HG02623 (cell line): ENCODE data around the gene C15orf39.
"Not testable (repeated sequence)": the region's sequence is repeated elsewhere in the genome, so short reads cannot be mapped to it uniquely, and the experiment has no call there.

ENCODE experiments used
- ATAC-seq: cut with Tn5 transposase; IDR thresholded peaks from one replicate; pipeline ENCODE4 v1.9.1; 2021; ENCODE audit warnings: moderate library complexity; ENCODE audit not compliant: unreplicated experiment

The C15orf39 gene

DNA sequence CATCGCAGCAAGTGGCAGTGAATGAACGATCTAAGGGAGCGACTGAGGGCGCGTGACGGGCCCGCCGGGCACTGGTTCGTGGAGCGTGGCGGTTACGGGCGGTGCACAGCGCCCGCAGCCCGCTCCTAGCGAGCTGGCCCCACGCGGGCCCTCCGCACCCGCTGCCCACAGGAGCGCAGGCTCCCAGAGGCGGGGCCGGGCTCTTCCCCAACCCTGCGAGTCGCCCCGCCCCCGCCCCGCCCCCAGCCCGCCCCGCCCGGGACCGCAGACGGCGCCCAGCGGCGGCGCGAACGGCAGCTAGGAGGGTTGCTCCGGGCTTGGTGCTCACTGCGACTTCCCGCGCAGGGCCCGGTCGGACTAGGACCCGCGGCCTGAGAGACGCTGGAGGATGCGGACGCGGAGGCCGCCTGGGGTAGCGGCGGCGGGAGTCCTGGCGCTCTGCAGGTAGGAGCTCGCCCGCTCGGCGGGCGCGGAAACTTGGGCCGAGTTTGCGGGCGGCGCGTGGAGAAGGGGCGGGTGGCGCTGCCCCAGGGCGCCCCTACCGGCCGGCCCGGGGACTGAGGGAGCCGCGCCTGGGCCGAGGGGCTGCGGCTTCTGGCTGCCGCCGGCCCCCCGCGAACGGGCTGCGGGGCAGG is at the start of gene C15orf39:
C15orf39 (plus strand) TSS at position 267 of the 635 bp plus-strand sequence. CDS start 4,167 bp downstream, outside the sequence.
- peak; percentile 40 for ATAC-seq

DNA sequence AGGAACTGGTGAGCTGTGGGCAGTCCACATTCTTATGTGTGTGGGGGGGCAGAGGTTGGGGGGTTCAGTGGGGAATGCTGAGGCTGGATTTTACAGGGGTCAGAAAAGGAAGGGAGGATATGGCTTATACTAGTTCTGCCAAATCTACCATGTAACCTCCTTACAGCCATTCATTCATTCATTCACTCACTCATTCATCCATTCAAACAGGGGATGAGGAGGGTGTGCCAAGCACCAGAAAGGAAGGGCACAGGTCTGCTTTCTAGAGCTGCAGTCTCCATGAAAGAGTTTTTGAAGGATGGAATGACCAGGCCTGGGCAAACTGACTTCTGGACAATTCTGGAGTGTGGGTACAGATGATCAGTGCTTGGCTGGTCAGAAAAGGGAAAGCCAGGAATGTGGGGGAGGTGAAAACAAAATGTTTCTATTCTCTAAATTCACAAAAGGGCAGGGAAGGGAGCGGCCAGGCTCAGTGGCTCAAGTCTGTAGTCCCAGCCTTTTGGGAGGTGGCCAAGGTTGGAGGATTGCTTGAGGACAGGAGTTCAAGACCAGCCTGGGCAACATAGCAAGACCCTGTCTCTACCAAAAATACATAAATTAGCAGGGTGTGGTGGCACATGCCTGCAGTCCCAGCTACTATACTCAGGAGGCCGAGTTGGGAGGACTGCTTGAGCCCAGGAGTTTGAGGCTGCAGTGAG is 49.2 kb upstream of the C15orf39 start:
- ATAC-seq, result no peak

DNA sequence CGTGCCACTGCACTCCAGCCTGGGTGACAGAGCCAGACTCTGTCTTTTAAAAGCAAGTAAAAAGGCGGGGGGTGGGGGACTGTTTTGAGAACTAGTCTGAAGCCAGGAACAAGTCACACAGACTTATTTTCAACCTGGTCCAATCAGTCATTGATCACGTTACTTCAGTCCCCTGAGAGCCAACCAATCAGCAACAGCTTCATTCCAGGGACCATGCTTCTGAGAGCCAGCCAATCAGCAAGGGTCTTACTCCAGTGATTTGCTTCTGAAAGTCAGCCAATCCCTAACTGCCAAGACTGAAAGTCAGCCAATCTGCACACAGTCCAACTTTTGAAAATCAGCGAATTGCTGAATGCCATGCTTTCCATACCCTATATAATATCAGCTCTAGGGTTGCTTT is 48.6 kb upstream of the C15orf39 start:
- no peak for ATAC-seq

DNA sequence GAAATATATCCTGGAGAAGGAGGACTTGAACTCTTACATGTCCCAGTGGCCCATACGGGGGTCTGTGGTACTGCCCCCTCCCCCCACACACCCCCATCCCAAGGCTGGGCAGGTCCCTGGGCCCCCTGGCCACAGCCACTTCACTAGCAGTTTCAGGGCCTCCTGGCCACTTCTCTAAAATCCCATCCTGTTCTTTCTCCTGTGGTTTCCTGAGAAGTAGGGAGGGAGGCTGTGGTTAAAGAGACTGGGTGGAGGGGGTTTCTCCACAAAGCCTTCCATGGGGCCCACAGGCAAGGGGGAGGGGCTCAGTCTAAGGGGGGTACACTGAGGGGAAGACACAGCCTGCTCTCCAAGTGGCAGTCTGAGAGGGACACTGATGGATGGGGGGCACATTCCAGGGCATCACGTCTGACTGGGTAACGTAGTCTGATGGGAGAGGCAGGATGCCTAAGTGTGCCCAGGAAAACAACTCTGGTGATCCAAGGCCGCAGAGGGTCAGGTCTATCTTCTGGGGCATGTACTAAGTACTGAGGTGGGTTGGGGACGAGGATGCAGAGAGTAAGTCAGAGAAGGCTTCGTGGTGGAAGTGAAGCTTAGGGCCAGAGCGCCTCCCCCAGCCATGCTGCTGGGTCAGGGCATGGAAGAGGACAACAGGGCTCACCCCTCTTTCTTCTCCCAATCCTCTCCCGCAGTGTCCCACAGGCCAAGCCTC is 48.0 kb upstream of the C15orf39 start:
- no peak for ATAC-seq

DNA sequence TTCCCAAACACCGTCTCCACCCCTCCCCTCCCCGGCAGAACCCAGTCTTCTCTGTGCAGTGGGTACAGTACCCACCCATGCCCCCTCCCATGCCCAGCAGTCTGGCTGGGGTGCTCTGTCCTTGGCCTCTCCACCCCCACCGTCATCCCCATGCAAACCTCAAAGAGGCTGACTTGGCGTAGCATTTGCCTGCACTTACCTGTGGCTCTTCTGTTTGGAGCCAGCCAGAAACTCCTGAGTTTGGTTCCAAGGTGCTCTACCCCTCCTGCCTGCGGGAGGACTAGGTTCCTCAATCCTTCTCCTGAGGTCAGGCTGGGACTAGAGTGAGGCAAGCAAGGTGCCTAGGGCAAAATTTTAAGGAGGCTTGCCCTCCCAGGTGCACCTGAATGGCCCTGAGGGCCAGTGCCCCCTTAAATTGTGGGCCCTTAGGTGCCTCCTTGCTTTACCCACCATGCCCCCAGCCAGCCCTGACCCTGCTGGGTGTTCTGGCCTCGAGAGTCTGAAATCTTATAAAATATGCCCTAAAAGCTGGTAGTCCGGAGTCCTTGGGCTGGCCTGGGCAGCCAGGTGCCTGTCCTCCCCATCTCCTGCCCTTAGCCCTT is 47.1 kb upstream of the C15orf39 start:
- ATAC-seq, result no peak

DNA sequence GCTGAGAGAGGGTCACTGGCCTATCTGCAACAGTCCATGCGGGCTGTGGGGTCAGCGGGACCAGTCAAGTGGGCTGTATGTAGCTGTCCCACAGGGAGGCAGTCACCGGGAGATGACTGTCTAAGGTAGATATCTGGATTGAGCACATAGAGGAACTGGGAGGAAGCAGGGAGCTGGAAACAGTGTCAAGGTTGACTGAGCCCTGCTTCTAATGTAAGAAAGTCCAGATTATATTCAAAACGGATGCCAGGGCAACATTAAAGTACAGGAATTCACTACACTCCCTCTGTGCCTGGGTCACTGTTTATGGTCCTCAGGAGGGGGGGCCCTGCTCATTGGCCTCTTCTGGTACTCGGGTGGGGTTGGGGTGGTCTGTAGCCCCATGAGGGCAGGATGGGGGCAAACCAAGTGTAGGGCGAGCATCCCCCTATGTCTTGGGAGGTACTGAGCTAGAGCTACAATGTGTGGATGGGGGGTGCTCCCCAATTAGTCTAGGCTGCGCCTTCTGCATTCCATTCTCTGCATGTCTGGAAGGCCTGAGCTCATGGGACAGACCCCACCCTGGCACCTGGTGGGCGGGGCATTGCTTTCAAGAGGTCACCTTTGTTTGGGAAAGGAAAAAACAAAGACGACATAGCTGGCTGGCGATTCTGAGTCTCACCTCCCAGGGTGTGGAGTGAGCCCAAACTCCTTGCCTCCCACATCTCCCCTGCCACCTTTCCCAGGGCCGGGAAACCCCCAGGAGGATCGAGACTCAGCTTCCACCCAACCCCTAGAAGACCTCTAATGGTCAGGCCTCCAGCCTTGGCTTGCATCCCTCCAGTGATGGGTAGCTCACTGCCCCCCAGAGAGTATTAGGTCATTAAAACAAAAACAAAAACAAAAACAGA is 45.1 kb upstream of the C15orf39 start:
- ATAC-seq, result no peak

DNA sequence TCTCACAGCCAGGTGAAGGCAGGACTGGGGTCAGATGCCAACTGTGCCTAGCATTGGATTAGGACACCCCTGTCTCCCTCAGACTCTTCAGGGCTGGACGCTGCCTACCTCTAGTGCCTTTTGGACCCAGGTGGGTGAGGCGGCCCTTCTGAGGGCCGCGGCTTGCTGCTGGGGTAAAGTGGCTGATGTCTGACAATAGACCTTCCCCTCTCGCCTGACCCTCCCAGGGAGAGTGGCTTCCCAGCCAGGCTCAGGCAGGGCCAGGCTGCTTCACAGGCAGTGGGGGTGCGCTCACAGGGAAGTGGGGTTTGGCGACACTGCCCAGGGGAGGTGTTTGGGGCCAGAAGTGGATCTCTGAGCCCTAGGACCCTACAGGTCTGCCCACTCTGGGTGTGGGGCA is 43.3 kb upstream of the C15orf39 start:
- no peak for ATAC-seq

DNA sequence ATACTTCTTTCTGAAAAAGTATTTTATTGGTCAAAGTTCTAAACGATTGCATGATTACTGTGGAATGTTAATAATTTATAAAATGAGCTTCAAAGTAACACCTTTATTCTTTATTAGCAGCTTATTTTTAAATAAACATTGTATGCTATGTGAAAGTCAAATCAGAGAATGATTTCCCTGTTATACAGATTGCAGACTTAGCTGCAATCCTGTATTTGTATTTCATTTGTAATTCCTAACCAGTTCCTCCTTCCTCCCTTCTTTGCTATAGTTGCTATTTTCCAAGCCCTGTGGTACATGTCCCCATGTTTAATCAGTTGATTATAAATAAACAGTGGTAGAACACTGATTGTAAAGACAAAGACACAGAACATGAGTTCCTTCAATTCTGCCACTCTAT is 42.4 kb upstream of the C15orf39 start:
- ATAC-seq, result no peak

DNA sequence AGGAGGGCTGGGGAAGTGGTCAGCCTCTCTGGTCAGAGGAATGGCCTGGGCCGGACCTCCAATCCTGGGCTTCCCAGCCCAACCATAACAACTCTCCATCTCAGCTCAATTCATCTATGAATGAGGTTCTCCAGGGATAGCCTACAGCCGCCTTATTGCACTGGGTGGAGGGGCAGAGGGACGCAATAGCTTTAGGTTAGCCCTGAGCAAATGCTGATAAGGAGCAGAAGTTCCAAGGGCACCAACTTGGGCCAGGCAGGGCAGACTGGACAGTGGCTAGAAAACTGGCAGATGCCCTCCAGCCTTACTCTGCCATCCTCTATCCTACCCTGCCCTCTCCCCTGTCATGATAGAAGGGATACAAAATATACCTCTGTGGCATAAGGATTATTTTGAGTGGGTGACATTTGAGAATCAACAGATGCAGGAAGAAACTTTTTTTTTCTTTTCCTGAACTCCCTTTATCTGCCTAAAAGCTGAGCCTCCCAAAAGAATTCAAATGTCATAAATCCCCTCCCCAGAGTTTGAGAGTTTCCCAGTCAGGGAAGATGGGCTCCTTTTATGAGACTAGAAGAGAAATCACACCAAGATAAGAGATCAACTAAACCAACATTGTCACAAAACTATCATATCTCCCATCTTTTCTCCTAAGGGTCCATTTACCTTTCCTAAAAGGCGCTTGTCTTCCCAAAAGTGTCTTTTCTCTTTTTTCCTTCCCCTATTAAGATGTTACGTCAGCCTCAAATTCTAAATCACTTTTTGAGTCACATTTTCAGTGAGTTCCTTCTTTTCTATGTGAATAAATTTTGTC is 40.4 kb upstream of the C15orf39 start:
- ATAC-seq, result no peak

DNA sequence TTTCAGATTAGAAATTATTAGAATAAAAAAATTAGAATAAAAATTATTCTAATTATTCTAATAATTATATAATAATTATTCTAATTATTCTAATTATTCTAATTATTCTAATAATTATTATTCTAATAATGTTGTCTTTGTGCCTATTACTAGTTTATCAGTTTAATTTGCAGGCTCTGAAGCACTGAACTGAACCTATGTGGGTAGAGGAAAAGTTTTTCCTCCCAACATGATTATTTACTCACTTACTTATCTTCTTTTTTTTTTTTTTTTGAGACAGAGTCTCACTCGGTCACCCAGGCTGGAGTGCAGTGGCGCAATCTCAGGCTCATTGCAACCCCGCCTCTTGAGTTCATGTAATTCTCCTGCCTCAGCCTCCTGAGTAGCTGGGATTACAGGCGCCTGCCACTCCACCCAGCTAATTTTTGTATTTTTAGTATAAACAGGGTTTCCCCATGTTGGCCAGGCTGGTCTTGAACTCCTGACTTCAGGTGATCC is 39.7 kb upstream of the C15orf39 start:
- ATAC-seq, result no peak

DNA sequence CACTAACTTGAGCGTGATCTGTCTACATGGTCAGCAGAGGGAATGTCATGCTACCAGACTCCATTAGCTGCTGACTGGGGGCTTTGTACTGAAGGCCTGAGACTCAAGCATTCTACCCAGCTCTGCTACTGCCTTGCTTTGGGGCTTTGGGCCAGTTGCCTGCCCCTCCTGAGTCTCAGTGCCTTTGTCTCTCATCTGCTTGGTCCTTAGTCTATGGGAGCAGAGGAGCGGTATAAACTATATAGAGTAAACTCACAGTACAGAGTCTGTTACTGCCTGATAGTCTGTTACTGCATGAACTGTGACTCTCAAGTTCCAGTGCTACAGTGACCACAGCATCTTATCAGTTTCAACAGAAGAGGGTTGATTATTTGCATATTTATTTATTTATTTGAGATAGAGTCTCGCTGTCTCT is 38.5 kb upstream of the C15orf39 start:
- ATAC-seq, result no peak

DNA sequence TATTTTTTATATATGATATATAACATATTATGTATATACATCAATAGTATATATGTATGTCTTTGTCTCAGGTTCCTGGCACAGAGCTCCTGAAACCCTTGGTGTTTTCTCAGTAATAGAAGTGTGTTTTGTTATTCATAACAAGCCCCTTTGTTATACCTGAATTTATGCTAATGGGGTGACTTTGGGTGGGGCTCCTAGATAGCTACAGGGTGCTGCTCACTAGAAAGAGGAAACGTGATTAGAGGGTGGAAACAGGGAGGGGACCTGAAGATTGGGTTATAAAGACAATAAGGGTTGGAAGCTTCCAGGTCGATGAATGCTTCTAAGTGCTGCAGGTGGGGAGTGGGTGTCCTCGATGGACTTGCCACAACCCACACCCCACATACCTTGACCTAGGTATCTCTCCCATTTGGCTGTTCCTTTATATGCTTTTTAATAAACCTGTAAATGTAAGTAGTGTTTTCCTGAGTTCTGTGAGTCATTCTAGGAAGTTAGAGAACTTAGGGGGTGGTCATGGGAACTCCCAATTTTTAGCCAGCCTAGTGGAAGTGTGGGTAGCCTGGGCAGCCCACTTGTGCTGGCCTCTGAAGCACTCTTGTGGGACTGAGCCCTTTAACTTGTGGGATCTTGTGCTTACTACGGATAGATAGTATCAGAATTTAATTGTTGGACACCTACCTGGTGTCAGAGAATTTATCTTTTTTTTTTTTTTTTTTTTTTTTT is 36.9 kb upstream of the C15orf39 start:
- ATAC-seq, result no peak

DNA sequence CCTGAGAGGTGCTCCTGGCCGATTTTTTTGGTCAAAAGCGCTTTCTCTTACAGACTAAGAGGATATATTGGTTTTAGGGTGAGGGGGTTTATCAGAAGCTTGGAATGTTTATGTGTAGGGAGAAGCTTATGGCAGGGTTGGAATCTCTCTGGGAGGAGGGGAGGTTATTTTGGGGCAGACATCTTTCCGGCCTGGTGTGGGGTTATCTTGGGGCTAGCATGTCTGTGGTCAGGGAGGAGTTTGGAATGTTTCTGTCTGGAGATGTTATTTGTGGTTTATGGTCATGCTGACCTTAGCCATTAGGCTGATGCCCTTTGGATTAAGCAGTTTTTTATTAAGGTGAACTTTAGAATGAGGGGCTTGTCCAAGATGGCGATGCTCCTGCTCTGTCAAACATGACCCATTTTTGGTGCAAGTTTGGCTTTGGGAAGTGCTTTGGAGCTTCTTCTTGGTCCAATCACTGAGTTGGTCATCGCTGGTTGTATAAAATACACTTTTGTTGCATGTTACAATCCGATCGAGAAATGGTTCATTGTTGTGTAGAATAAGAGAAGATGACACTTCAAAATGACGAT is 35.1 kb upstream of the C15orf39 start:
- ATAC-seq, result not testable (repeated sequence)

DNA sequence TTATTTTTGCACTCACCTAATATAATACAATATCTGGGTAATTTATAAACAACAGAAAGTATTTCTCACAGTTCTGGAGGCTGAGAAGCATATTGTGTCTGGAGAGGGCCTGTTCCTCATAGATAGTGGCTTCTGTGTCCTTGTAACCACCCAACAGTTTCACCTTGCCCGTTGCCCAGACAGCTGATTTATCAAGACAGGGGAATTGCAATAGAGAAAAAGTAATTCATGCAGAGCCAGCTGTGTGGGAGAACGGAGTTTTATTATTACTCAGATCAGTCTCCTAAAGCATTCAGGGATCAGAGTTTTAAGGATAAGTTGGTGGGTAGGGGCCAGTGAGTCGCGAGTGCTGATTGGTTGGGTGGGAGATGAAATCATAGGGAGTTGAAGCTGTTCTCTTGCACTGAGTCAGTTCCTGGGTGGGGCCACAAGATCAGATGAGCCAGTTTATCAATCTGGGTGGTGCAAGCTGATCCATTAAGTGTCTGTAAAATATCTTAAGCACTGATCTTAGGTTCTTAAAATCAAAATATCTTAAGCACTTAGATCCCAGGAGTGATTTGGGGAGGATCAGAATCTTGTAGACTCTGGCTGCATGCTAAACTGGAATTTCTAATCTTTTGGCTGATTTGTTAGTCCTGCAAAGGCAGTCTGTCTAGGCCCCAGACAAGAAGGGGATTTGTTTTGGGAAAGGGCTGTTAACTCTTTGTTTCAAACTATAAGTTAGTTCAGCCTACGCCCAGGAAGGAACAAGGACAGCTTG is 33.9 kb upstream of the C15orf39 start:
- no peak for ATAC-seq

DNA sequence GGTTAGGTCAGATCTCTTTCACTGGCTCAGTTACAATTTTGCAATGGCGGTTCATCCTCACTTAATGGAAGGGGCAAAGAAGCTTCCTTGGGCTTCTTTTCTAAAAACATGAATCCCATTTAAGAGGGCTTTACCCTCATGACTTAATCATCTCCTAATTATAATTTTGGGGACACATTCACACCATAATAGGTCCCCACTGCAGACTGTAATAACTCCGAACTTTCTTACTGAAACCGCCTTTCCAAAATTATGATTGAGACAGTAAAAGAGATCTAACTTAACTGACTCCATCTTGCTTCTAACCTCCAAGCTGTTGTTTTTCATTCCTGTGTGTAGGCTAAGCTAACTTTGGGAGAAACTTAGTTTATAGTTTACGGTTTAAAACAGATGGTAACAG is 33.3 kb upstream of the C15orf39 start:
- no peak for ATAC-seq

DNA sequence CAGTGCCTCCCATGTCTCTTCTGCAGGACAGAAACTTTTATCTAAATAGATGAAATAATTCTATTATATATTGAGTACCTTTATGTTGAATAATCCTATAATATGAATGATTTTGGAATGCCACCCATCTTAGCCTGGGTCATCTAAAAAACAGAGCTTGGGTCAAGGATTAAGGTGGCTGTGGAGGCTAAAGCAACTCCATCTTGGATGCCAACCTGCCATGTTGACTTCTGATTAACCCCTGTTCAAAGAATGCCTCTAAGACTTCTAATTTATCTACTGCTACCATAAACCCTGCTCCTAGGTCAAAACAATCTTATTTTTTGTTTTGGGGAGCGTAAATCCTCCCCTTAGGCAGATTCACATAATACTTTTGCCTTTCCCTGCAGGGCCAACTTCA is 31.5 kb upstream of the C15orf39 start:
- ATAC-seq, result no peak

DNA sequence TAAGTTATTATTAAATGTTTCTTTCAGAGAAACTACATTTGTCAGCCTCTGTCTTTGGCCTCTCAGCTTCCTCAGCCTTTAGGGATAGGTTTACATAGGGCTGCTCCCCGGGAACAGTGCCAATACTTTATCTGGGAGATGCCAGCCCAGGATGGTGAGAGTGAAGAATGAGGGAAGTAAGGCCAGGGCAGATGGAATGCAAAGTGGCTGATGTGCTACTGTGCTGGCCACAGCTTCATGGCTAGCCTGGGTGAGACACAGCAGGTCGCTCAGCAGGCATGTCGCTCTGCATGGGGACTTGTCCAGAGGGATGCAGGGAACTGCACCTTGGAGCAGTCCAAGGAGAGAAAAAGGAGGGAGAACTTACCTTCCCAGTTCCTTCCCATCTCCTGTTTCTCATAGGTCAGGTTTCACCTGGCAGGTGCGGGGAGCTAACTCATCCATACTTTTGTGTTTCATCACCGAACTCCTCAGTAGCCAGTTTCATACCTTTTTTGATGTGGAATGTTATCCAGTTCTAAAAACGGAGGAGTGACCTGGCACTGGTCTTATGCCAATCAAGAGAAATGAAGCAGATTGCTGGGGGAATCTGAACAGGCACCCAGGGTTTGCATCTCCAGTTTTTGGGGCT is 30.9 kb upstream of the C15orf39 start:
- ATAC-seq, result no peak
